Posterior vena cava (tissue), 2 donors: Measurements from ENCODE around the gene COPZ1. TPM values are rescaled to one million over a fixed set of nuclear protein-coding genes. Genes with fewer than 3 reads are reported as not detected.

ENCODE experiments used
- DNase-seq: peaks from one replicate; pipeline ENCODE4 v3.0.0-alpha.2; 2020; ENCODE audit warnings: low spot score
- intact Hi-C, 2 donors: fragments of 100-400 bp; cut with DNase I; formaldehyde crosslinking; loops; one replicate each; pipeline versions ENCODE4 v1.14.1 to v1.14.2; 2022 to 2023
- total RNA-seq, 2 donors: library from RNA; stranded (reverse); fragmentation: NEBNext Ultra II Directional; extraction: Animal tissue kit (Norgen Biotek cat#: 25700); gene quantifications; one replicate each; pipeline ENCODE4 v1.2.1, GENCODE V29; 2021
- donor health status: DM: yes; HTN: yes; CAD: no.
- donor health status: DM: yes; HTN: yes; CAD: no.

COPZ1 gene
- total RNA-seq, 2 donors from 2014 or later: 80.2 to 80.6 TPM

DNA sequence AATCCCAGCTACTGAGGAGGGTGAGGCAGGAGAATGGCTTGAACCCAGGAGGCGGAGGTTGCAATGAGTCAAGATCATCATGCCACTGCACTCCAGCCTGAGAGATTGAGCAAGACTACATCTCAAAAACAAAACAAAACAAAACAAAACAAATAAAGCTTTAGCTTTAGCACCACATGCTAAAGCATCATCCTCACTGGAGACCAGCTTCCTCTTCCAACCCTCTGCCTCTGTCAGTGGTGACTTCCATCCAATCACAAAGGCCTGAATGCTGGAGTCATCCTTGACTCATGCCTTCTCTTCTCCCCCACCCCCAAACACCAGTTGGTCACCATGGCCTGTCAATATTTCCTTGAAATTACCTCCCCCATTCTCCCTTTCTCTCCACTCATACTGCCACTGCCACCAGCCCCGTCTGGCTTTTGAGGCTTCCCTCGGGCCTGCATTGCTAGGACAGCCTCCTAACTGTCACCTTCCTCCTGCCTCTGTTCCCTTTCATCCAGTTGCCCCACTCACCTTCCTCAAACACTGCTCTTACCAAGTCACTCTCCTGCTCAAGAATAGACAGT lies 58.2 kb downstream of the COPZ1 start:
- DNase-seq: no peak
- intact Hi-C loops: loop anchor here in 1 of 2 donors (10.0 kb wide), 1 partner anchor 52 kb away; no protein-coding TSS in a partner anchor

DNA sequence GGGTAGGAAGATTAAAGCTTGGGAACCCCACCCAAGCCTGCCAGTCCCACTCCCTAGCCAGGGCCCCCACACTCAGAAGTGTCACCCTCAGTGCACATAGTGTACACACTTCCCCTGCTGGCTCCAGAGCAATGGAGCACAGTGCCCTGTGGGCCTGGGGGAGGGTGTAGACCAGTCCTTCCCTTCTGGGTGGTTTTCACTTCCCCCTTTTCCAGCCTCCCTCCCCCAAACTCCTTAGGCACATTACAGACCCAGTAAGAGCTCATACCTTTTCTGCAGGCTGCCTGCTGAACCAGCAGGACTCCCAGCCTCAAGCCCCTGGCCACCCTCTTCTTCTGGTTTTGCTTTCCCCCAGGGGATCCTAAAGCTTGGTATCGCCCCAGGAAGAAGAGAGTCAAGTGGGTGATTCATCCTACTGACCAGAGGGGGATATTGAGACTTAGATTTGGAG lies 59.7 kb downstream of the COPZ1 start, which contains the start of gene ZNF385A:
Gene ZNF385A, minus strand, starts transcription at position 143 of the 451 bp plus-strand sequence. CDS start 219 bp downstream, outside the sequence.
- DNase-seq: no peak
- intact Hi-C loops: loop anchor here in 1 of 2 donors (10.0 kb wide), 1 partner anchor 50 kb away; no protein-coding TSS in a partner anchor

DNA sequence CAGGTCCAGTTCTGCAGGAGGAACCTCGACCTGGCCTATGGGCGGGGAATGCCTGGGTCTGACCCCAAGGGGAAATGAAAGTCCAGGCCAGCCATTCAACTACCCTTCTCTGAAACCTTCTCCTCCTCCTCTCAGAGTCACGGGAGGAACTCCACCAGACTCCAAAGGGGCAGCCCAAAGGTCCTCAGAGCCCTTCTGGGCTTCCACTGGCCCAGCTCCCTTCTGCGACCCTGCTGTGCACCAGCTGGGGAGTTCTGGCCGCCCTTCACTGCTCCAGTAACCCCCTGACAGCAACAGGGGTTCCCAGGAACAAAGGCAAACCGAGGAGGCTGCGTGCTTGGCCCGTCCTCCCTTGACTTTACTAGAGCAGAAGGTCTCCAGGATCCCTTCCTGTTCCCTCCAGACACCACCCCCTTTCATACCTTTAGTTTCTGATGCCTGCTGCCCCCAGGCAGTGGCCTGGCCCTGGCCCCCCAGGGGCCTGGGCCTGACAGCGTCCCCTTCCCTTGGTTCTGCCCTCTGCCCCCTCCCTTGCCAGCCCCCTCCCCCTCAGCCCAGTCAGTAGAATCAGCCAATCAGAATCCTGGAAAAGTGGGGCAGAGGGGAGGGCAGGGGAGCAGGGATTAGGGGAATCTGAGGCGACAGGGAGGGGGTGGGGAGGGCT lies 60.5 kb downstream of the COPZ1 start:
- no peak for DNase-seq
- intact Hi-C loops: loop anchor here in 1 of 2 donors (10.0 kb wide), 1 partner anchor 49 kb away; no protein-coding TSS in a partner anchor

DNA sequence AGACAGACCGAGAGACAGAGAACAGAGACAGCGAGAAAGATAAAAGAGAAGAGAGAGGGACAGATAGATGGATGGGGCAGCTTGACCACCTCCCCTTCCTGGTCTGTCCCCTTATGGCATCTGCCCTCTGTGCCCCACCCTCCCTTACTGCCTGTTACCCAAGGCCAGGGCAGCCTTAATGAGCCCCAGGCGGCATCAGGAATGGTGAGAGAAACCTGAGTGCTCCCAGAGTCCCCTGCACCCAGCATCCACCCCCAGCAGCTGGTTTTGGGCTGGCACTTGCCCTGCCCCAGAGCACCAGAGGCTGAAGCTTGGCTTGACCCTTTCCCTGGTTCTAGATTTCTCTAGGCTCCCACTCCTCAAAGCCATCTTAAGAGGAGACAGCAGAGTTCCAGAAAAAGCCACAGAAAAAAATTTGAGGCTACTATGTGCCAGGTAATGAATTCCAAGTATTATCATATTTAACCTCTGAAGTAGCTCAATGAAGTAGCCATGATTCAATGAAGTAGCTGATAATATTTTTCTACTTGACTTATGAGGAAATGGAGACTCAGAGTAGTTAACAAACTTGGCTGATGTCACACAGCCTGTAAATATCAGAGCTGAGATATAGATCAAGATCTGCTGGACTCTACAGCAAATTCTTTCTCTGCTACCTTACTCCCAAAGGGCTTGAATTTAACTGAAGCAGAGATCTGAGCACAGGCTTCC lies 61.6 kb downstream of the COPZ1 start:
- intact Hi-C loops: loop anchor here in 1 of 2 donors (10.0 kb wide), 1 partner anchor 48 kb away; no protein-coding TSS in a partner anchor
- no peak for DNase-seq

DNA sequence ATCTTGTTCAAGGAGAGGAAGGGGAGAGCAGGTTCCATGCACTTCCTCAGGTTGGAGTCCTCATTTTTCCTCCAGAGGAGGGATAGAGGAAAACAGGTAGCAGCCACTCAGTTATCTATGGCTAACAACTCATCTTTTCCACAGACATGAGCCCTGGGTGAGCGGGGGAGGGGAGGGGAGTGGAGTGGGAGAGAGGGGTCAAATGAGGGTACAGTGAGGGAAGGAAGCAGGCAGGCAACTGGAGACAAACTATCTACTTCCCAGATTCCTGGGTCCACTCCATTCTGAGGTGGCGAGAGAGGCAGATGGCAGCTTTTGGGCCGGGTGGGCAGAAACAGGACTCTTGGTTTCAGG lies 62.2 kb downstream of the COPZ1 start:
- intact Hi-C loops: loop anchor here in 1 of 2 donors (10.0 kb wide), 1 partner anchor 48 kb away; no protein-coding TSS in a partner anchor

DNA sequence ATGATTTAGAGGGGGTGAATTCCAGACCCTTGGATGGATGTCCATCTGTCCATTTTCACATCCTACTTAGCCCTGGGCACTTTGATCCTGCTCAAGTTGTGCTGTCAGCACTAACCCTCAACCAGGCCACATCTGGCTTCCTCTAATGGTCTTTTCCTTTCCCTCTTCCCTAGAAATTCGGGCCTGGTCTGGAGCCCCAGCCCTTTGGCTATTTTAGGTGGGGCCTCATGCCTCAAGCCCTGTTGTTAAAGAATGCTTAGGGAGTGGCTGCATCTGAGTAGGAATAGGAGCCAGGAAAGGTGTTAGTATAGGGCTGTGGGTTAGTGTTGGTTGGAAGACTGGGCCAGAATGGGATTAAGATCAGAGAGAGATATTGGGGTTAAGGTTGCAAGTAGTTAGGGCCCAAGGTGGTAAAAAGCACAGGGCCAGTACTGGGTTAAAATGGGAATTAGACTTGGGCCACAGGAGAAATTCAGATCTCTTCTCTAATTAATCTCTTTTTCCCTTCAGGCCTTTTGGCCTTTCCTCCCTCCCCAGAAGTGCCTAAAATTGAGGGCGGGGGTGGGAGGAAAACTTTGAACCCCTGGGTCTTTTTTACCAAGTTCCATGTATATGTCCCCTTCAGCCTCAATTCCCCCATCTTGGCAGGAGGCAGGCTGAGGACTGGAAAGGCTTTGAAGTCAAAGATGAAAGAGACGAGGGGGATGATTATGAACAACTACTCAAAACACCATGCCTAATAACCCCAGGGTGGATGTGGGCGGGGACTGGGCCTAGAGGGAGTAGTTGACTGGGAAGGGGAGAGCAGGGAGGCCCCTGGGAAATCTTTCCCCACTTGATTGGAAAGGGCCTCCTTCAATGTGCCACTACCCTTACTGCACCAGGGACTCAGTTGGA lies 63.6 kb downstream of the COPZ1 start:
- no peak for DNase-seq
- intact Hi-C loops: loop anchor here in 1 of 2 donors (10.0 kb wide), 1 partner anchor 46 kb away; no protein-coding TSS in a partner anchor

More for the DNA sequence above, 62.2 kb downstream of the COPZ1 start:
- no peak for DNase-seq

DNA sequence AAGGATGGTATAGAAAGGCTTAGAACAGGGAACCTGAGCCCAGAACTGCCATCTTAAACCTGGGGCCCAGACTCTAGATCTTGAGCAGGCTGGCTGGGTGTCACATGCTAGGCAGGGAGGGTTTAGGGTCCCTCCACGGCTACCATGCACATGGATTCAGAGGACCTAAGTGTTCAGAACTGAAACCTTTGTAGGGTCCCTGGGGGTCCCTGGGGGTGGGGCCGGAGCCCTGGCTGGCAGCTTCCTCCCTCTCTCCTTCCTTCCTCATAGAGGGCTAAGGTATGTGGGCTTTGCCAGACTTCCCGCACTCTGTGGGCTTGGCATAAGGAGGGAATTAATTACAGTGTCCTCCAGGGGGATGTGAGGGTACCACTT lies 64.2 kb downstream of the COPZ1 start:
- no peak for DNase-seq
- intact Hi-C loops: loop anchor here in 1 of 2 donors (10.0 kb wide), 1 partner anchor 46 kb away; no protein-coding TSS in a partner anchor

DNA sequence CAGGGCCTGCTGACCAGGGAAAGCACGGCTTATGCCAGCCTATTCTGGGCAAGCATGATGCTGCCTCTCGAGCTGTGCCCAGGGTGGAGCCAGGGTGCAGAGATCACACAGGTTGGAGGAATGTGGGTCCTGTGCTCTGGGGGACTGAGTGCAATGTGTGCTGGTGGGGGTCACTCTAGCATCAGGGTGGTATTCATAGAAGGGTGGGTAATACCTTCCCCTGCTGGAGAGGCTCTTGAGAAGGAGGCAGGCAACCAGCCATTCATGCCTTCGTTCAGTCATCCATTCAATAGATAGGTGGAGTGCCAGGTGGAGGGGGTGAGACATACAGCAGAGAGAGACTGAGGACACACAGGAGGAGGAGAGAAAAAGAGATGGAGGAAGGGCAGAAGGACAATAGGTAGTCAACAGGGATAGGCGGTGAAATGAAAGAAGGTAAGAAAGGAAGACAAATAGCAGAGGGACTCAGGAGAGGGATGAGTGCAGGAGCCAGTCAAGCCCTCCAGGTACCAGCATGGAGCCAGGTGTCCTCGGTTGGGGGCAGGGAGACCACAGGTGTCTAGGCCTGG lies 64.8 kb downstream of the COPZ1 start:
- DNase-seq: no peak
- intact Hi-C loops: loop anchor here in 1 of 2 donors (10.0 kb wide), 1 partner anchor 45 kb away; no protein-coding TSS in a partner anchor

DNA sequence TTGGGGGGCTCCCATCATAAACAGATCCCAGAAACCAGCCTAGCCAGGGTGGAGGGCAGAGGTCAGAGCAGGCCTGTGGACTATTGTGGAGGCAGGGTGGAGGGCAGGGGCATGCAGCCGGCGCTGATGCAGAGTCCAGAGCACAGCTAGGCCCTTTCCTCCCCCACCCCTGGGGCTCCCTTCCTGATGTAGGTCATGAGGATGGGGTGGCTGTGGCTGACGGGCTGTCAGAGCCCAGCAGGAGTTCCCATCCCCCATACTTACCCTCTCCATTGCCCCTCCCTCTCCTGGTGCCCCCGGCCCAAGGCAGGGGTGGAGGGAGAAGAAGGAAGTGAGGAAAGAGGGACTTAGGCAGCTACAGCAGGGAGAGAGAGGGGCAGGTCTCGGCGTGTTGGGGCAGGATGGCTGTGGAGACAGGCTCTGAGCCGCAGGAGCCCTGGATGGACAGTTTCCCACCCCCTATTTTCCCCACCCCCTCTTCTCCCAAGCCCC lies 65.3 kb downstream of the COPZ1 start:
- intact Hi-C loops: no loop called here
- no peak for DNase-seq

DNA sequence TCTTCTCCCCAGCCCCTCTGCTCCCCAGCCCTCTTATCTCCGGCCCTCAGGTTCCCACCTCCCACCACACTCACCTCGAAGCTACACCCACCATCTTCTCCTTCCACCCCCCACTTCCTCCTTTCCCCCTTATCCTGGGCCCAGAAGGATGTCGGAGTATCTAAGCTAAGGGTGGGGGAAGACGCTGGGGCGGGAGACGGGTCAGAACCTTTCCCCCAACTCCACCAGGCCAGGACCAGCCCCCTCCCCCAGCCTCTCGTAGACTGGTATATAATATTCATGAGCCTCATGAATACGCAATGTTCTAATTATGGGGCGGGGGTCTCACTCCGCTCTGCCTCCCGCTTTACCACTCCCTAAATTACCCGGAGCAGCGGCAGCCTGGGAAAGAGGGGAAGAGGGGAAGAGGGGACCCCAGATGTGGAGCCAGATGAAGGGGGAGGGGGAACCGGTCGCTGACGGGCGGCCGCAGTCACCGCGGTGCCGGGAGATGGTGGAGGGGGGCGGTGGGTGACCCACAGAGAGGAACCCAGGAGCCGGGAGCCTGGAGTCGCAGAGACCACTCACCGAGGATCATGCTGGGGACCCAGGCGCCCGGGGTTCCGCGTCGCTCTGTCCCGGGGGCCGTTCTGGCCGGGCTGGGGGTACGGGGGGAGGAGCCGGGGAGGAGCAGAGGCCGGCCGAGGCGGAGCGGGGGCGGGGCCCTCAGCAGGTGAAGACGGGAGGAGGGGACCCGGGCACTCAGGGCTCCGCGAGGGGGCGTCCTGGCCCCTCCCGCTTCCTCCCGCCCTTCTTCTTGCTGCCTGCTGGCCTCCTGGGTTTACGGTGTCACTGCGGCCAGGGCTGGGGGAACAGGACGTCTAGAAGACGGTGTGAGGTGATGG lies 66.0 kb downstream of the COPZ1 start:
- no peak for DNase-seq
- intact Hi-C loops: no loop called here

DNA sequence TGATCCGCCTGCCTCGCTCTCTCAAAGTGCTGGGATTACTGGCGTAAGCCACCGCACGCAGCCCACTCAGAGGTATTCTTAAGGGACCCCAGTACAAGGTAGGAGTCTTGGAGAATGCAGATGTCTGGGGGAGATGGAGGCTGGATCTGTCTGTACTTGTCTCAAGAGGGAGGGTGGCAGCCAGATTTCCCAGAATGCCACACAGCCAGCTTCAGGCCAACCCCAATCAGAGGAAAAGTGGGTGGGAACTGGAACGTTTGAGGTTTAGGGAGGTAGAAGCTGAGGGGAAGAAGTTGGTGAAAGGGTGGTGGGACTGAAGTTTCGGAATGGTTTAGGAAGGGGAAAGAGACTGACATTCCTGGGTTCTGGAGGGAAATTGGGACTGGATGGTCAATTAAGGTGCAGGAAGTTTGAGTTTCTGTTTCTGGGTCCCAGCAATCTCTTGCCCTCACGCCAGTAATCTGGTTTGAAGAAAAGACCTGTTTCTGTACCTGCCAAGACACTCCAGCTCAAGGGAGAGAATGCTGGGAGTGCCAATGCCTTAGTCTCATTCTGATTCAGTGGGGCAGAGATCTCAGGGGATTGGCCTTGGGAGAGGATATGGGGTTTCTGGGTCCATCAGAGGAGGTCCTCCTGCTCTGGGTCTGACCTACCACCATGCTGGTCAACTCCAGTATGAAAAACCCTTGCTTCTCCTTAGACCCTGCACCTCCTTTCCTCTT lies 67.7 kb downstream of the COPZ1 start:
- intact Hi-C loops: no loop called here
- no peak for DNase-seq

DNA sequence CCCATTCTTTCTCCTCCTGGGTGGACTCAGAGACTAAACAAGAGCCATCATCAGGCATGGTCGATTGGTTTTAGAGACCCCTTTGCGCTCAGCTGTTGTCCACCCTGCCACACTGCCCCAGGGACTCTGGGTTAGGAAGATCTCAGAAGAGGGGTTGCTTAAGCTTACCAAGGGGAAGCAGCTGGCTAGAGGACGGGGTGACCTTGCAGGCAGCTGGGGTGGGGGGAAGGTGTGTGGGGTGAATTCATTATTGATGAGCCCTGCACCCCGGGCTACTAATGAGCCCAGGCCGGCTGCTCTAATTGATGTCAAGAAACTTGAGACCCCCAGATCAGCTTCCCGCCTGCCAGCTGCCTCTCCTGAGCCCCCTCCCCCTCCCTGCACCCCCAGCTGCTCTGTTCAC lies 68.3 kb downstream of the COPZ1 start:
- intact Hi-C loops: no loop called here
- DNase-seq: no peak

DNA sequence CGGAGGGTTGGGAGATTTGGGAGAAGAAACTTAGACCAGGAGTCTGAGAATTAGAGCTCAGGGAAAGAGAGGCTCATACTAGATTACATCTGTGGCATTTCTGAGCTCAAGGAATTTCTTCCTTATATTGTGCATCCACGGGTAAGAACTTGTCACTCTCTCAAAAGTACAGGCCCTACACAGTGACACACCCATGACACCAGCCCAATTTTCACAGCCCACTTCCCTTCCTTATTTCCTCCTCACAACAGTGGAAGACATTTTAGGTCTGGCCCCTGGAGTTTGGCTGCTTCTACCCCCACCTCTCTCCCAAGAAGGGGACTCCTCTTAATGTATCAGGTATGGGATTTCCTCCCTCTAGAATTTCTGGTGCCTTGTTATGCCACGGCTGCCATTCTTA lies 68.8 kb downstream of the COPZ1 start:
- intact Hi-C loops: no loop called here
- no peak for DNase-seq

DNA sequence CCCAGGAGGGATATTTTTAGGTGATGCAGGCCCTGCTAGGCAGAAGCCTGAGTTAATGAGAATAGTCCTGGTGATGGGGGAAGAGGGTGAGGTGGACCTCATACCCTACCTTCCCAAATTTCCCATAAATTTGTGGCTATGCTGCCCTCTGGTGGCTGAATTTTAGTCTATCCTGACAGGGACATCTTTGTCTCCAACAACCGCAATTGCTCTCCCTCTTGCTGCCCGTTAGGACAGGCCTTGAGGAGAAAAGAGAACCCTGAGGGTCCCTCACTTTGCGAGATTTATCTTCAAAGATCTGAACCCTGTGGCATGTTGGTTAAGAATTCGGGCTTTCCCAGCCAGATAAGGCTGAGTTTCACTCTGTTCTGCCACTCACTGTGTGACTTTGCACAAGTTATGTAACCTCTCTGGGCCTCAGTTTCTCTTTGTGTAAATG lies 69.4 kb downstream of the COPZ1 start:
- no peak for DNase-seq
- intact Hi-C loops: no loop called here

DNA sequence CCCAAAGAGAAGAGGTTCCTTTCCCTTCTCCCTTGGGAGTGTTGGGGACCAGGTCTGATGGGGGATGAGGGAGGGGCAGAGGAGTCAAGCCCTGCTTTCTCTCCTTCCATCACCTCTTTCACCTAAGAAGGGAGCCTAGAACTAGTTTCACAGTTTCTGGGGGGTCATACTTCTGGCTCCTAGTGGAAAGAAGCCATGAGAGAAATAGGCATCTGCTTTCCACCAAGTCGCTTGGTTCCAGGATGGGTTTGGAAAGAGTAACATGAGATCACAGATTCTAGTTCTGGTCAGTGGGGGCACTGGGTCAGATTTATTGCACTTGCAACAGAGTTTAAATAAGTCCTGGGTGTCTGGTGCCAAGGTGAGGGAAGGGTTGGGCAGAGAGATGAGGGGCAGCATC lies 70.1 kb downstream of the COPZ1 start:
- DNase-seq: no peak
- intact Hi-C loops: loop anchor here in 1 of 2 donors (5.0 kb wide), 1 partner anchor 42 kb away; no protein-coding TSS in a partner anchor

DNA sequence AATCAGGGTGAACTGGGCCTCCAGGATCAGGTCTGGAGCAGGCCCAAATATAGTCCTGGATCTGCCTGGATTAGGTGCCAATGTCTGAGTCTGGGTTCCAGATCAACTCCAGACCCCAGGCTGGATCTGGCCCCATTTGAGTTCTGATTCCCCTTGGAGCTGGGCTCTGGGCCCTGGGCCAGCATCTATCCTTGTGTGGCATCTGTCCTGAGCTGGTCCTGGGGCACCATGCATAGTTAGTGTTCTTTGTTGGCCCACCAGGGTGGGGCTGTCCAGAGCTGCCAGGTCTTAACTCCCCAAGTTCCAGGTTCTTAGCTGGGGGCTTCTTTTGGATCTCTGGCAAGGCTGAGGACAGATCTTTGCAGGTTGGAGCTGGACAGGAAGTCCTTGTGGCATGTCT lies 70.6 kb downstream of the COPZ1 start:
- DNase-seq: no peak
- intact Hi-C loops: loop anchor here in 1 of 2 donors (5.0 kb wide), 1 partner anchor 42 kb away; no protein-coding TSS in a partner anchor

DNA sequence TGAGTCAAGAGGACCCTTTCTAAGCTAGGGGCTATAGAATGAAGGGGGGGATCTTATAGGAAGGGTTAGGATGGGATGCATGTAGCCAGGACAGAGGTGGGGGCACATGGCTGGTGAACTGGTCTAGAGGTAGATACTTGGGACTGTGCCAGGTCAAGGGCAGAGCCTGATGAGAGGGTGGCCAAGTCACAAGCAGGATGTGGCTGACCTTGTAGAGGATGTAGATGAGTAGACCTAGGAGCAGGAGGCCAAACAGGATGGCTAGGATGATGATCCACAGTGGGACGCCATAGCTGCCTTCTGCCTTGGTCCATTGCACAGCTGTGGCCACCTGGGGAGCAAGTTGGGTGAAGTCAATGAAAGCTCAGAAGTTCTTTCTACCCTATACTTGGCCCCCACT lies 72.2 kb downstream of the COPZ1 start:
- intact Hi-C loops: loop anchor here in 1 of 2 donors (5.0 kb wide), 1 partner anchor 40 kb away; no protein-coding TSS in a partner anchor
- no peak for DNase-seq
